Measurements from ENCODE around the gene HMGB3. TPM values are rescaled to one million over a fixed set of nuclear protein-coding genes. Genes with fewer than 3 reads are reported as not detected.

The HMGB3 gene
- total RNA-seq, 4 donors from 2014 or later = 2.6 to 23.2 (median 8.6) TPM

GRCh38 chrX:151030845-151031244 is 47.7 kb downstream of the HMGB3 start:
- DNase-seq = no peak
- Histone ChIP-seq H3K27ac (no peak overlapping the region), H3K36me3 (no peaks in the 10 kb centered on the region), H3K9me3 (no peaks in the 10 kb centered on the region), H3K4me1 (no peaks in the 10 kb centered on the region), H3K4me3 (no peak overlapping the region), H3K27me3 (no peaks in the 10 kb centered on the region)
- in situ Hi-C loops (cut with MboI; ENCODE audit: low pct_ligation_motif_present in 1 of 4, low pct_unique_long_range_greater_than_20kb in 1 of 4, low sequenced_read_pairs in 3 of 4) = no loop called here
- TF ChIP-seq EP300 (IDR thresholded peaks at IDR 0.05; ENCODE audit: low read depth) (no peak), POLR2AphosphoS5 (IDR thresholded peaks at IDR 0.05) (no peak), POLR2A (IDR thresholded peaks at IDR 0.05) (no peak)
- TF ChIP-seq, protein P1, sequence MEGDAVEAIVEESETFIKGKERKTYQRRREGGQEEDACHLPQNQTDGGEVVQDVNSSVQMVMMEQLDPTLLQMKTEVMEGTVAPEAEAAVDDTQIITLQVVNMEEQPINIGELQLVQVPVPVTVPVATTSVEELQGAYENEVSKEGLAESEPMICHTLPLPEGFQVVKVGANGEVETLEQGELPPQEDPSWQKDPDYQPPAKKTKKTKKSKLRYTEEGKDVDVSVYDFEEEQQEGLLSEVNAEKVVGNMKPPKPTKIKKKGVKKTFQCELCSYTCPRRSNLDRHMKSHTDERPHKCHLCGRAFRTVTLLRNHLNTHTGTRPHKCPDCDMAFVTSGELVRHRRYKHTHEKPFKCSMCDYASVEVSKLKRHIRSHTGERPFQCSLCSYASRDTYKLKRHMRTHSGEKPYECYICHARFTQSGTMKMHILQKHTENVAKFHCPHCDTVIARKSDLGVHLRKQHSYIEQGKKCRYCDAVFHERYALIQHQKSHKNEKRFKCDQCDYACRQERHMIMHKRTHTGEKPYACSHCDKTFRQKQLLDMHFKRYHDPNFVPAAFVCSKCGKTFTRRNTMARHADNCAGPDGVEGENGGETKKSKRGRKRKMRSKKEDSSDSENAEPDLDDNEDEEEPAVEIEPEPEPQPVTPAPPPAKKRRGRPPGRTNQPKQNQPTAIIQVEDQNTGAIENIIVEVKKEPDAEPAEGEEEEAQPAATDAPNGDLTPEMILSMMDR (IDR thresholded peaks at IDR 0.05) = no peak
- intact Hi-C loops (cut with DNase I; ENCODE audit: low total_unique reads) = no loop called here

GRCh38 chrX:151031391-151031975 is 48.3 kb downstream of the HMGB3 start:
- H3K27me3 ChIP-seq = no peaks in the 10 kb centered on the region
- intact Hi-C loops (cut with DNase I; ENCODE audit: low total_unique reads) = no loop called here
- no peaks in the 10 kb centered on the region for H3K9me3 ChIP-seq
- no peak overlapping the region for H3K4me3 ChIP-seq
- H3K36me3 ChIP-seq = no peaks in the 10 kb centered on the region
- TF ChIP-seq, protein P1 (IDR thresholded peaks at IDR 0.05) = no peak
- 51 to 65% methylated on average over 4 to 7 of the region's 7 CpGs for WGBS, 2 donors (ENCODE audit: low coverage in 1 of 2)
- H3K4me1 ChIP-seq = no peaks in the 10 kb centered on the region
- no peak for DNase-seq
- in situ Hi-C loops (cut with MboI; ENCODE audit: low pct_ligation_motif_present in 1 of 4, low pct_unique_long_range_greater_than_20kb in 1 of 4, low sequenced_read_pairs in 3 of 4) = no loop called here
- H3K27ac ChIP-seq = no peak overlapping the region

DNA sequence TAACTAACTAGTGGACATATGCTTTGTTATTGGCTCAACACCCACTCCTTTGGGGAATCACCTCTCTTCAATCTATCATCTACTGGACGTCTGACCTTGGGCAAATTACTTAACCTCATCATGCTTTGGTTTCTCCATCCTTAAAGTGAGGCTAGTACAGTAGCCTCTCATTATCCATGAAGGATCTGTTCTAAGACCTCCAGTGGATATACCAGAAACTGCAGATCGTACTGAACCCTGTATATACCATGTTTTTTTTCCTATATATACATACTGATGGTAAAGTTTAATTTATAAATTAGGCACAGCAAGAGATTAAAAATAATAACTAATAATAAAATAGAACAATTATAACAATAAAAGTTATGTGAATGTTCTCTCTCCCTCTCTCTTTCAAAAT is 56.2 kb downstream of the HMGB3 start:
- no peak for DNase-seq
- in situ Hi-C loops (cut with MboI; ENCODE audit: low pct_ligation_motif_present in 1 of 4, low pct_unique_long_range_greater_than_20kb in 1 of 4, low sequenced_read_pairs in 3 of 4) = no loop called here

More for the DNA sequence above, 56.2 kb downstream of the HMGB3 start:
- H3K9me3 ChIP-seq = no peaks in the 10 kb centered on the region
- intact Hi-C loops (cut with DNase I; ENCODE audit: low total_unique reads) = no loop called here
- TF ChIP-seq POLR2AphosphoS5 (IDR thresholded peaks at IDR 0.05) (no peak), EP300 (IDR thresholded peaks at IDR 0.05; ENCODE audit: low read depth) (no peak), POLR2A (IDR thresholded peaks at IDR 0.05) (no peak)
- TF ChIP-seq, protein P1 (IDR thresholded peaks at IDR 0.05) = no peak
- H3K27ac ChIP-seq = no peak overlapping the region
- no peak overlapping the region for H3K4me3 ChIP-seq
- no peaks in the 10 kb centered on the region for H3K27me3 ChIP-seq
- no peaks in the 10 kb centered on the region for H3K4me1 ChIP-seq
- WGBS, 2 donors (ENCODE audit: low coverage in 1 of 2) = 0 to 43% methylated on average over 1 to 2 of the region's 2 CpGs
- H3K36me3 ChIP-seq = no peaks in the 10 kb centered on the region

Small RNA genes lying within 50 kb of the gene (small RNA-seq; reads per million reads assigned to genes)
- gene RNA5SP525 = 0 reads per million in 4 donors
- 0 to 0.28 (median 0.20) reads per million in 4 donors for gene RNU6-383P
- gene RPL12P50 = 0 reads per million in 4 donors

Other genes with a start within 250 kb of the HMGB3 start
- gene CD99L2, start 84.7 kb upstream of the HMGB3 start, total RNA-seq = 10 to 100 TPM; 12.3 to 22.4 (median 16.5) TPM
- gene GPR50, start 193.2 kb downstream of the HMGB3 start, total RNA-seq = not detected

Measured in transverse colon (tissue), 4 donors.